HG03097 (cell line): Measurements from ENCODE around the gene SLC45A2.
A peak's percentile ranks its signal among the peaks of the same experiment; 100 is the strongest.

Experiments
- ATAC-seq: cut with Tn5 transposase; IDR thresholded peaks from one replicate; pipeline ENCODE4 v1.9.1; 2021; ENCODE audit not compliant: unreplicated experiment, low FRiP score

Gene SLC45A2

DNA sequence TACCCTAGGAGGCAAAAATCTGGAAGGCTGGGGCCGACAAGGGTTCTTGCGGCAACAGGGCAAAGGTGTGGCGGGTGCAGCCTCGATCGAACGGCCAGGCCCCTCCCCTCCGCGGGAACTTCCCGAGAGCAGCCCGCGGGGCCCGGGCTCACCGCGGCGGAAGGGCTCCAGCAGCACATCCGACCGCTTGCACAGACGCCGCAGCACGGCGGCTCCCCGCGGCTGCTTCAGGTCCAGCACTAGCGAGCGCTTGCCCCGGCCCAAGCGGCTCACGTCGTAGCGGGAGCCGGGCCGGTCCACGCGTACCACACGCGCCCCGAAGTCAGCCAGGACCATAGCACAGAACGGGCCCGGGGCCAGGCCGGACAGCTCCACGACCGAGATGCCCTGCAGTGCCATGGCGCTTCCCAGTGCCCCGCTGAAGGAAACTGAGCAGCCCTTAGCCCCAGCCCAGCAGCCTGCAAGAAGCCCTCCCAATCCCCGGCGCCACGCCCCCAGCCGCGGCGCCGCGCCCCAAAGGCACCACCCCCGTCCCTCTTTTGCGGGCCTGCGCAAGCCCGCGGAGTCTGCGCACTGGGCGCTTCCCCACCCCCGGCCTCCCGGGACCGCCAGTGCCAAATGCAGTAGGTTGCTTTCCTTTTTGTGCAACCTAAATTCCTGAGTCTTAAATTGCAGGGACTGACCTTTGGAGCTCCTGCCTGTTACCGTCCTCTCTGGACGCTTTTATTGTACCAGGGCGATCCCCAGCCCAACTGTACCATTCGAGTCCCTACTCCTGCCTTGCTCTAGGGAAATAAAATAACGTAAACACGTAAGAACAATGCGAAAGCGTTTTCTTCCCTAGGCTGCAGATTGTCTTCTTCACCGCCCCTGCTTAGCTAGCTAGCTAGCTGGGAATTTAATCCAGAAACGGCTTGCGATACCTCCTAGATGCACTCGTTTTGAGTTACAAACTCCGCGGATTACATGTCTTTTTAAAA lies 23.4 kb upstream of the SLC45A2 start, which contains the start of gene AMACR:
TSS of gene AMACR (minus strand) at position 430 of the 980 bp plus-strand sequence. CDS start at position 399, 31 bp downstream.
- peak; percentile 93 for ATAC-seq

DNA sequence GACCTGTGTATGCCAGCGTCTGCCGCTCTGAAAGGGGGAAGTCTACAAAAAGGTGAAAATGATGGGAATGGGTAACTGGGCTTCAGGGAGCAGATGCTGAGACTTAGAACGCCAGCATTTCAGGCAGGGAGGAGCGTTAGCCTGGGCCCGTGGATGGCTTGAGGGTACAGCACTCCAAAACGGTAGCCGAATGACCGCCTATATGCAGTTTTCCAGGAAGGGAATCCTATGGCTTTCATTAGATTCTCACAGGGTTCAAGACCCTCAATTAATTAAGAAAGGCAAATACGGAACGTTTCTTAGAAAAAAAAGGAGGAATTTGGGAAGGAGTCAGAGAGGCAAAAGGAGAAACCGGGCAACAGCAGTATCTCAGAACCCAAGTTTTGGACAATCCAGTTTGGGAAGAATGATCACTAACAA lies 22.7 kb upstream of the SLC45A2 start:
- ATAC-seq = no peak

DNA sequence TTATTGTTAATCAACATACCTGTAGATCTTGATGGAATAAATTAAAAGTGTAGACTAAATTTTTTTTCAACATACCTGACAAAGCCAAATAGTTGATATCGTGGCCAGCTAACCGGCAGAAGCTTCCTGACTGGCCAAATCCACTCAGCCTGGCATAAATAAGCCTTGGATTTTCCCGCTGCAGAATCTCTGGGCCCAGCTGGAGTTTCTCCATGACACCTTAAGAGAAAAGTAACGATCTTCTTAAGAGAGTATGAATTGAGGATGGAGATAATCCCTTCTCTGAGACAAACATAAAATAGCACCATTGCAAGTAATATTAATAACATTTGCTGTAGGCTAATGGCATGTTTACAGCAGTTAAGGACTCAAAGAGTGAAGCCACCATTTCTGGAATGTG lies 21.2 kb upstream of the SLC45A2 start:
- no peak for ATAC-seq

DNA sequence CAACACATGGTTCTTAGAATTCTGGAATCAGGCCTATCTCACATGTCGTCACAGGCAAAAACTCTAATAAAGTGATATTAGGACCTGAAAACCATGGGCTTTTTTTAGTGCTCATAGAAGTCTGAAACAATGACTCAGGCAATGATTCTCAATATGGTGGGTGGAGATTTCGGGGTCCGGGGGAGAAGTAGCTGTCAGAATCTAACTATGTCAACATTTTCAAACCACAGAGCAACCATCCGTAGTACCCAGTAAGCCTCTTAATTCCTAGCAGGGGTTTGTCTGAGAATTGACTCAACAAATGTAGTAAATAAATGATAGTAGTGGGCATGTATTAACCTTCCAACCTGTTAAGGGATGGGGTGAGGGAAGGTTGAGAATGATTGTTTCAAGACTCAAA lies 20.7 kb upstream of the SLC45A2 start:
- ATAC-seq = no peak

DNA sequence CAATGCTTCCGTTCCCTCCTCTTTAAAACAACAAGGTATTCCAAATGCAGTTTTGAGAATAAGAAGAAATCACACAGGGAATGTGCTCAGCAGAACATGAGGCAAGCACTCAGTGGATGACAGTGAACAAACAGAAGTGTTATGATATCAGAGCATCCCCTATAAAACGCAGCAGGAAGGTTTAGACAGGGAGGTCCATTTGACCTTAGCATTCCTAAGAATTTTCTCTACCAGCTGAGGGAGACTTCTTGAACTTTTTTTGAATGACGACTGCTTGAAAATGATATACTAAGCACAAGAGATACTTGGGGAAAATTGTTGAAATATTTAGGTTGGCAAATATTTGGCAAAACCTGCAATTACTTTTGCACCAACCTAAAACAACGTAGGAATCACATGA lies 19.4 kb upstream of the SLC45A2 start:
- no peak for ATAC-seq

DNA sequence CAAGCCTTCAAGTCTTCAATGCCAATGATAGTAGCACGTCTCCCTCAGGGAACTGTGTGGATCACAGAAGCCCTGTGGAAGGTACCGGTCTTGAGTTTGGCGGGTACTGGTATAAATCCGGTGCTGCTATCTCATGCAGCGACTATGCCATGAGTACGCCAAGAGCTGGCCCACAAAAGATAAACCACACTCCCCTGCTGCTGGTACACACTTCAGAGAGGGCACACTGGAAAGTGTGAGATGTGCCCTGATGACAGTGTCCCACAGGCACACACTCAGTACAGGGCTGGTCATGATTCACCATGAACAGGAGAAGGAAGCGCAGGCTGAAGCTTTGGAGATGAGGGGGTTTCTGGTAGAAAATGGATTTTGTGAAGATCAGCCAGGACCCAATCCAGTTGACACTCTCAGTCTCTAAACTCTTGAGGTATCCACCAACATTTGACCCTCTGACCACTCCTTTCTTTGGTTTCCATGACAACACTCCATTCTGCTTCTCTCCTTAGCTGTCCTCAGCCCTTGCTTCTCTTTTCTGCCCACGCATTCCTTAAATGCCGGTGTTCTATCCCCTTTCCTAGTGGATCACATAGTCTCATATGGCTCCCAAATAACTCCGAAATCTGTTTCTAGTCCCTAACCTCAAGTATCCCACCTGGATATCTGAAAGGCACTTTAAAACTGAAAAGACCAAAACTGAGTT lies 18.3 kb upstream of the SLC45A2 start:
- no peak for ATAC-seq

DNA sequence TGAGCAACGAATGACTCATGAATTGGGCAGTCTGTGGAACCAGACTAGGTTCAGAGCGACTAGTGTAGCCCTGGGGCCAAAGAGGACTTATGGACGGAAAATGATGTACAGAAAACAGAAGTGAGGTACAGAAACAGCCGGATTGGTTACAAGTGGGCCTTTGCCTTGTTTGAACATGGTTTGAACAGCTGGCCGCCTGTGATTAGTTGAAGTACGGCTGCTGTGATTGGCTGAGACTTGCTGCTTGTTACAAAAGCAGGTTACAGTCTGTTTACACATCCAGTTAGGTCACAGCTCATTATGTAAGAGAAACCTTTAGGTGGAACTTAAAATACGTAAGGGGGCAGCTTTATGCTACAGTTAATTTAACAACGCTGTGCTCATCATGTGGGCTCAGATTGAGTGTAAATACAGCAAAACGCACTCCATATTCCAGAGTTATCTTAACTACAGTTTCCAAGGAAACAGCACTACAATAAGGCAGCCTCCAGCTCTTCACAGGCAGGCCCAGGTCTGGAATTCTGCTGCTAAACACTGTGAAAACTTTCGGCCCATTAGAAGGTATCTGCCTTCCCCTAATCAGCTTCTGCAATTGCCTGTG lies 16.8 kb upstream of the SLC45A2 start:
- no peak for ATAC-seq

DNA sequence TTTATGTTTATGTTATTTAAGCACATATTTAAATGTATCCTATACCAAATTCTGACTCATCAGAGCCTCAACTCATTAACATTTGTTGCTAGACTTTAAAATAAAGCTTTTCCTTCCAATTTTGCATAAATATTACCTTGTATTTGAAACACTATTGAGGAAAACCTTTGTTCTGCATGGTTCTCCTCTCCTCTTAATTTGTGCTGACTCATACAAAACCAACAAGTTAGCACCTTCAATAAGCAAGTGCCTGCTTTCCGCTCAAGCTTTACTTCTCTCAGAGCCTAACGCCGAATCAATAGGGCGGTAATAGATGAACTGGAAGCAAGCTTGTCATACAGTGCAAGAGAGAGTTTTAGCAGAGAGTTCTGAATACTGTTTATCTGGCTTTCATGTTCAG lies 15.5 kb upstream of the SLC45A2 start:
- ATAC-seq = no peak

DNA sequence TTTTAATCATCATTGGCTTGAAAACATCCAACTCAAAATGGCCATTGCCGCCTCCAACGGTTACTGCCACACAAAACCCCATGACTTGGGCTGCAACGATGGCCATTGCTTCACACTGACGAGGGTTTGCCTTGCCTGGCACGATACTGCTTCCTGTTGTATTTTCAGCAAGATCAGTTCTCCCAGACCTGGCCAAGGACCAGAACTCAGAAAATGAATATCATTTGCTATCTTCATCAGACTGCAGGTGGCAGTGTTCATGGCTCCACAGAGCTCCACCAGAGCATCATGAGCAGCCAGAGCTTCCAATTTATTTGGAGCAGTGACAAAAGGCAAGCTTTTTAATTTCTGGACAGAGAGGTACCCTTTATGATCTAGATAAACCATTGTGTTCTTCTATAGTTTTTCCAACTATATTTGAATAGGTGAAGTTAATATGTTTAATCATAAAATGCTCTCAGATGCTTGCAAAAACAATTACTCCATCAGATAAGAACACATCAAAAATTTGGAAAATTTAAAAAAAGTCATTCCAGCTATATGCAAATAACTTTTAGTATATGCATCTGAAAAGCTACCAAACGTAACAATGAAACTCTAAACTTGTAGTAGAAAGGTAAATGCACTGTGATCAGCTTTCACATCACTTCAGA lies 13.0 kb upstream of the SLC45A2 start:
- ATAC-seq = peak; percentile 58

DNA sequence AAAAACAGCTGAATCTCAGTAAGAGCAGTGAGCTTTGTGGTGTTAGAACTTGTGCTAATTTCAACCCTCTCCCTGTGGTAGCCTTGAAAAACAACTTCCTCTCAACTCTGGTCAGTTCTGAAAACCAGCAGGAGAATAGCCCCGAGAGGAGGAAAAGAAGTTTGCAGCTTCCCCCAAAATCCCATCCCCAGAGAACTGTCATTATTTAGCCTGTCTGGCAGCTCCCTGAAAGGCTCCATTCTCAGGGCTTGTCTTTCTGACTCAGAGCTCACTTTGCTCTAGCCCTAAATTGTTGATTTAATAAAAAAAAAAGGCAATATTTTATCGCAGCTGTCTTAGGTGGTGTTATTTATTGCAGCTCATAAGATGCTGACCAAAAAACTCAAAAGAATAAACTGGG lies 11.4 kb upstream of the SLC45A2 start:
- ATAC-seq = no peak

DNA sequence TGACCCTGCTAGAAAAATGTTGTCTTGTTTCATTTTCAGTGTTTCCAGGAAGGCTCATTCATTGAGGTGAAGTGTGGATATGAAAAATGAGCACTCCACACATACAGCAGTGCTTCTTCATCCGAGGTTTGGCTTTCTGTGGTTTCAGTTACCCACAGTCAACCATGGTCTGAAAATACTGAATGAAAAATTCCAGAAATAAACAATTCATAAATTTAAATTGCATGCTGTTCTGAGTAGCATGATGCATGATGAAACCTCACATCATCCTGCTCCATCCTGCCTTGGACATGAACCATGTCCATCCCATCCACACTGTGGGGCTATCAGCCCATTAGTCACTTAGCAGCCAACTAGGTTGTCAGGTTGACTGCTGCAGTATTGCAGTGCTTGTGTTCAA lies 10.4 kb upstream of the SLC45A2 start:
- peak; percentile 45 for ATAC-seq

DNA sequence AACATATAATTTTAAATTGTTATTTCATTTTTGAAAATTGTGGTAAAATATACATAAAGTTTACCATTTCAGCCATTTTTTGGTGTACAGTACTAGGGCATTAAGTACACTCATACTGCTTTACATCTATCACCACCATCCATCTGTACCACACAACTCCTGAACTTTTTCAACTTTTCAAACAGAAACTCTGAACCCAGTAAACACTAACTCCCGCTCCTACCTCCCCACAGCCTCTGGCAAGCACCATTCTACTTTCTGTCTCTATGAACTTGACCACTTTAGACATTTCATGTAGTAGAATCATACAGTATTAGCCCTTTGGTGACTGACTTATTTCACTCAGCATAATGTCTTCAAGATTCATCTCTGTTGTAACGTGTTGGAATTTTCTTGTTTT lies 8.4 kb upstream of the SLC45A2 start:
- ATAC-seq = no peak

DNA sequence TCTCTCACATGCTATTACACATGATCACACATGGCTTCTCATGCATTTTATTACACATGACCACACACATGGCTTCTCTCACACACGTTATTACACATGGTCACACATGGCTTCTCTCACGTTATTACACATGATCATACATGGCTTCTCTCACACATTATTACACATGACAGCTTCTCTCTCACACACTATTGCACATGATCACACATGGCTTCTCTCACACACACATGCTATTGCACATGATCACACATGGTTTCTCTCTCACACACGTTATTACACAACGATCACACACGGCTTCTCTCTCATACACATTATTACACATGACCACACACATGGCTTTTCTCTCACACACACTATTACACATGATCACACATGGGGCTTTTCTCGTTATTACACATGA lies 954 bp upstream of the SLC45A2 start:
- no peak for ATAC-seq

DNA sequence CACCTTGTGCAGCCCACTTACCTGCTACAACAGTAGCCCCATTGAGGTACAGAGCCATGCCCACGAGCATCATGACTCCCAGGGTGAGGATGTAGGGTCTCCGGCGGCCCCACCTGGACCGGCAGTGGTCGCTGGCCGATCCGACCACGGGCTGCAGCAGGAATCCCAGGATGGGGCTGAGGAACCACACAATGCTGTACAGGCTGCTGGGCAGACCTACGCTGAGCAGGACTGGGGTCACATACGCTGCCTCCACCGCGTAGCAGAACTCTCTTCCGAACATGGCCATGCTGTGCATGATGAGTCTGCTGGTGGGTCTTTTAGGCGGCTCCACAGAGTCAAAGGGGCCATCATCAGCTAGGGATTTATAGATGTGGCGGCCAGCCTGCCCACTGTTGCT lies 315 bp downstream of the SLC45A2 start:
- no peak for ATAC-seq

DNA sequence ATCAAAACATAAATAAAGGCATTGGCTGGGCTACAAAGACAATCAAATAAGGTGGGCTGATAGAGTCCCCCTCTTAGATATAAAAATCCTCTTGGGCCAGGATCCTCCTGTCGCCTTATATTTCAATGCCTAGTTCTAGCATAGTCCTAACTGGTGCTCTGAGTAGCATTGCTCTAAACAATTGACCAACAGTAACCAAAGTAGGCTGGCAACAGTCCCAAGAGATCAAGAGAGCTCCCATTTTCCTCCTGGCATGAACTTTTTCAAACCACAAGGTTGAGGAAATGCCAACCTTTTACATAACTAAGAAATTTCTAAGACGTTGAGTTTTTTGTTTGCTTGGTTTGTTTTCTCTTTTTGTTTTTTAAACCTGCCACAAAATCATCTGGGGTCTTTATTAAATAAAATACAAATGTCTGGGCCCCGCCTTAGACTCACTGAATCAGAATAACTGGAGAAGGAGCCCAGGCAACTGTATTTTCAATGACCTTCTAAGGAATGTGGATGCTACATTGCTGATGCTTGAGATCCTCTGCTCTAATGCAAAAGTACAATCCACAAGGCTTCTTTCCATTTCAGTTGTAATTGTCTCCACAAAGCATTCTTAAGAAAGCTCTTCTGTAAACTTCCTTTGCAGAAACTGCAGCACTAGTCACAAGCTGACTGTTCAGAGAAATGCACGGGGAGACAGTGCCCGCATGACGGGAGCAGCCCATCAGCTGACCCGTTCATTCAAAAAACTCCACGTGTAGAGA lies 2.9 kb downstream of the SLC45A2 start:
- no peak for ATAC-seq

DNA sequence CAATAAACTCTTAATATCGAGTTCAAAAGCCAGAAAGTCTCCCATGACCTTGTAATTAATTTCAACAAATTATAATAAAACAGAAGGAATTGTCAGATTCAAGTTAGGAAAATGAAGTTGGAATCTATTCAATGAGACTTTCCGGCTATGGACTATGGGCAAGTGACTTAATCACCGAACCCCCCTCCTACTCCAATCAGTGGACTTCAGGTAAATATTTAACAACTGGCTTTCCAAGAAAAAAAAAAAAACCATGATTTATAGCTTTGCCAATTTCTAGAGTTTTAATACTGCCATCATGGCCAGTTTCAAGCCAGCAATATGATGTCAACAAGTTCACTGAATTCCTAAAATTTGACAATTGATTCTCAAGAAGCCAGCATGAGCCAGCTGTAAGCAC lies 4.5 kb downstream of the SLC45A2 start:
- no peak for ATAC-seq

DNA sequence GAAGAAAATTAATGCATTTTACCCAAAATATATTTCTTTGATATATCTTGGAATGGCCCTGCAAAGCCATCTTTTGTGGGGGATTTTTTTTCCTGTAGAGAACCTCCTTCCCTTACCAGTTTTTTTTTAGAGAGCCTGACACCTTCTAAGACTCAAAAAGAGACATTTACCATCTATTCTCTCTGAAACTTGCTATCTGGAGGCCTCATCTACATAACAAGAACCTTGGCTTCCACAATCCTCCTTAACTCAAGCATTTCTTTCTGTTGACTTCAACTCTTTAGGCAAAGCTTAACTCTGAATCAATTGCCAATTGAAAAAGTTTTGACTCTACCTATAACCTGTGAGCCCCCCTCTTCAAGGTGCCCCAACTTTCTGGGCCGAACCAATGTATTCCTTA lies 6.2 kb downstream of the SLC45A2 start:
- ATAC-seq = no peak

DNA sequence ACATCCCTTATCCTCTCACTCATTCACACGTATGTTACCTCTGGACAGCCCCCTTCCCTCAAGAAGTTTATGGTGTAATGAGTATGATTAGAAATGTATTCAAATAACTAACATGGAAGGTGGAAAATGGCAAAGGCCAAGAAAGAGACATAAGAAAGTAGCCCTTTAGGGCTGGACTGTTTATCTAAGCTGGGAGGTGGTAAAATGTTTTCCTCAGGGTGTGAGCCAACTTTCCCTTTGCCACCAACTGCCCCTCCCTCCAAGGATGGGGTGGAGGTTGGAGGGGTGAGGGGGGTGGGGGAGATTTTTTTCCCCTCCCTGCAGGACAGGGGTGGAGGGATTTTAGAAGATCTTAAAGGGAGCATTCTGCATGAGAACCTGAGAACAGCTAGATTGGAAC lies 8.2 kb downstream of the SLC45A2 start:
- ATAC-seq = no peak

DNA sequence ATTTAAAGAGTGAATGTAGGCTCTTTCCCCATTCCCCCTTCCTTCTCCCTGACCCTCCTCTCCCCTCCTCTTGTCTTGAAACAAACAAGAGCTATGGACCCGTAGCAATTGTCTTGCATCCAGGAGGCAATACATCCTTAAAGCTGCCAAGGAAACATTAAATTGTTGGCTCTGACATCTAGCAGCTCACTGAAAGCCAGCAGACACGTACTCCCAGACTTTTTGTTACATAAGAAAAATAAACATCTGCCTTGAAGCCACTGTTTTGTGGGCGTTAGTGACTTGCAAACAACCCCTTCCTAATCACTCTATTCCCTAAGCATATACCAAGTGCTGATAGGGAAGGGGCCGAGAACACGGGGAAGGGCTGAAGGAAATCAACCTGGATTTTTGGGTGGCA lies 8.6 kb downstream of the SLC45A2 start:
- ATAC-seq = no peak

DNA sequence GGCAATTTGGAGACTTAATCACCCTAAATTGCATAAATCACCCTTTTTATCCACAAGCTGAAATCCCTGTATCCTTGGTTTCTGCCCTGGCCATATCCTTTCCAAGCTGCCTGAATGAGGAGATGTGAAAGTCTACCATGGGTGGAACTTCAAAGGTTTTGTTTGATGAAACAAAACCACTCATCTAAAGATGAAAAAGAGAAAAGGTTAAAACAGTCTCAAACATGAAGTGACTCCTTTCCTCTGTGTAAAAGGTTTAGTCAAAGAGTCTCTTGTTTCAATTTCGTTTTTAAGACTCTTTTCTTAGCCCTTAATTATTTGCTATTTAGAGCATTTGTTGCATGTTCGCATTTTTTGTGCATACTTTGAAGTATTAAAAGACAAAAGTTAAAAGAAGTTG lies 11.2 kb downstream of the SLC45A2 start:
- ATAC-seq = no peak
